ENCODE measurements around the gene ALG9. TPM values are rescaled to one million over a fixed set of nuclear protein-coding genes. Genes with fewer than 3 reads are reported as not detected.

Gene ALG9
- polyA plus RNA-seq, 1 donor from 2014 or later, result 92.1 TPM

- H3K36me3 ChIP-seq (ENCODE audit: insufficient read depth, low read length), result no peaks in the 10 kb centered on the region
- H3F3A ChIP-seq (ENCODE audit: insufficient read depth, low read length, poor library complexity, severe bottlenecking), result no peaks in the 10 kb centered on the region
- no peaks in the 10 kb centered on the region for H3K9me3 ChIP-seq (ENCODE audit: low read length)
- no peak overlapping the region for H3K4me3 ChIP-seq (ENCODE audit: low read length)
- H3K9me2 ChIP-seq (ENCODE audit: insufficient read depth, low read length), result no peaks in the 10 kb centered on the region
- no peaks in the 10 kb centered on the region for H3K27me3 ChIP-seq (ENCODE audit: insufficient read depth, low read depth, low read length)
- no peak overlapping the region for H3K27ac ChIP-seq (ENCODE audit: low read length)
- H3K79me2 ChIP-seq (replicated peaks; ENCODE audit: insufficient read depth, low read length), result no peaks in the 10 kb centered on the region
- H3K4me2 ChIP-seq (ENCODE audit: low read length), result no peak overlapping the region
- H2AFZ ChIP-seq (ENCODE audit: low read depth, low read length), result no peak overlapping the region
- H4K20me1 ChIP-seq (ENCODE audit: insufficient read depth), result no peaks in the 10 kb centered on the region
- TF ChIP-seq, protein P1, sequence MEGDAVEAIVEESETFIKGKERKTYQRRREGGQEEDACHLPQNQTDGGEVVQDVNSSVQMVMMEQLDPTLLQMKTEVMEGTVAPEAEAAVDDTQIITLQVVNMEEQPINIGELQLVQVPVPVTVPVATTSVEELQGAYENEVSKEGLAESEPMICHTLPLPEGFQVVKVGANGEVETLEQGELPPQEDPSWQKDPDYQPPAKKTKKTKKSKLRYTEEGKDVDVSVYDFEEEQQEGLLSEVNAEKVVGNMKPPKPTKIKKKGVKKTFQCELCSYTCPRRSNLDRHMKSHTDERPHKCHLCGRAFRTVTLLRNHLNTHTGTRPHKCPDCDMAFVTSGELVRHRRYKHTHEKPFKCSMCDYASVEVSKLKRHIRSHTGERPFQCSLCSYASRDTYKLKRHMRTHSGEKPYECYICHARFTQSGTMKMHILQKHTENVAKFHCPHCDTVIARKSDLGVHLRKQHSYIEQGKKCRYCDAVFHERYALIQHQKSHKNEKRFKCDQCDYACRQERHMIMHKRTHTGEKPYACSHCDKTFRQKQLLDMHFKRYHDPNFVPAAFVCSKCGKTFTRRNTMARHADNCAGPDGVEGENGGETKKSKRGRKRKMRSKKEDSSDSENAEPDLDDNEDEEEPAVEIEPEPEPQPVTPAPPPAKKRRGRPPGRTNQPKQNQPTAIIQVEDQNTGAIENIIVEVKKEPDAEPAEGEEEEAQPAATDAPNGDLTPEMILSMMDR (IDR thresholded peaks at IDR 0.05; ENCODE audit: poor library complexity, severe bottlenecking), result no peak
- TF ChIP-seq EZH2 (IDR thresholded peaks at IDR 0.05; ENCODE audit: borderline replicate concordance, insufficient read depth, low read length, poor library complexity, severe bottlenecking), result no peak
- no peak for TF ChIP-seq TAF1 (IDR thresholded peaks at IDR 0.05; ENCODE audit: low read depth)
- no peak for TF ChIP-seq MXI1 (conservative IDR thresholded peaks at IDR 0.05; ENCODE audit: poor library complexity, severe bottlenecking)
- TF ChIP-seq POLR2AphosphoS5 (IDR thresholded peaks at IDR 0.05), result no peak
- TF ChIP-seq SMC3 (conservative IDR thresholded peaks at IDR 0.05; ENCODE audit: poor library complexity), result no peak
- no peak for TF ChIP-seq EP300 (conservative IDR thresholded peaks at IDR 0.05; ENCODE audit: poor library complexity, severe bottlenecking)
- TF ChIP-seq RAD21 (conservative IDR thresholded peaks at IDR 0.05), result no peak
- no peak for TF ChIP-seq REST (IDR thresholded peaks at IDR 0.05; ENCODE audit: borderline replicate concordance)
- no peak overlapping the region for H3K9ac ChIP-seq (ENCODE audit: low read length)
These were observed 42.6 kb upstream of the ALG9 start for GRCh38 chr11:111913997-111914396.

DNA sequence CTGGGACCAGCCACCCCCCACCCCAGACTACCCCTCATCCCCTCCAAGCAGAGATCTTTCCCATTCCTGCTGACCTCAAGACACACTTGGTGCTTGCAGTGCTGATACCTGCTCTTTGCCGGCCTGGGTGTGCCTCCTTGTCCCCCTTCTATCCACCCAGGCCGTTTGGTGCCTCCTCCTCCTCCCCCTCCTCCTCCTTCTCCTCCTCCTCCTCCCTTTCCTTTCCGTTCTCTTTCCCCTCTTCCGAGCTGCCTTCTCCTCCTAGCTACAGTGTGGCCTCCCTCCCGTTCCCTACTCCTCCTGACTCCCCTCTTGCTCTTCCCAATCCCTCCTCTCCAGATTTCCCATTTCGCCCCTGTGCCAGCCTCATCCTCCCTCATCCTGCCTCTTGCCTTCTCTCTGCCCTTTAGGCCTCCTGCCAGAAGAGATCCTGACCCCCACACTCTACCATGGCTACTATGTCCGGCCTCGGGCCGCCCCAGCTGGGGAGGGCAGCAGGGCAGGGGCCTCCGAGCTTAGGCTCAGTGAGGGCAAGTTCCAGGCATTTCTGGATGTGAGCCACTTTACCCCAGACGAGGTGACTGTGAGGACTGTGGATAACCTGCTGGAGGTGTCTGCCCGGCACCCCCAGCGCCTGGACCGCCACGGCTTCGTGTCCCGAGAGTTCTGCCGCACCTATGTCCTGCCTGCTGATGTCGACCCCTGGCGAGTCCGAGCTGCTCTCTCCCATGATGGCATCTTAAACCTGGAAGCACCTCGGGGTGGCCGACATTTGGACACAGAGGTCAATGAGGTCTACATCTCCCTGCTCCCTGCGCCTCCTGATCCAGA is 41.9 kb upstream of the ALG9 start:
- Histone ChIP-seq H3K27ac (ENCODE audit: low read length) (no peak overlapping the region), H3K9ac (ENCODE audit: low read length) (no peak overlapping the region), H3K4me2 (ENCODE audit: low read length) (no peak overlapping the region), H3K27me3 (ENCODE audit: insufficient read depth, low read depth, low read length) (no peaks in the 10 kb centered on the region), H3K4me3 (ENCODE audit: low read length) (no peak overlapping the region), H3K9me3 (ENCODE audit: low read length) (no peaks in the 10 kb centered on the region), H2AFZ (ENCODE audit: low read depth, low read length) (no peak overlapping the region), H3K9me2 (ENCODE audit: insufficient read depth, low read length) (no peaks in the 10 kb centered on the region), H3K36me3 (ENCODE audit: insufficient read depth, low read length) (no peaks in the 10 kb centered on the region), H4K20me1 (ENCODE audit: insufficient read depth) (no peaks in the 10 kb centered on the region), H3F3A (ENCODE audit: insufficient read depth, low read length, poor library complexity, severe bottlenecking) (no peaks in the 10 kb centered on the region), H3K79me2 (replicated peaks; ENCODE audit: insufficient read depth, low read length) (no peaks in the 10 kb centered on the region)
- TF ChIP-seq EZH2 (IDR thresholded peaks at IDR 0.05; ENCODE audit: borderline replicate concordance, insufficient read depth, low read length, poor library complexity, severe bottlenecking) (no peak), SMC3 (conservative IDR thresholded peaks at IDR 0.05; ENCODE audit: poor library complexity) (no peak), POLR2AphosphoS5 (IDR thresholded peaks at IDR 0.05) (no peak), REST (IDR thresholded peaks at IDR 0.05; ENCODE audit: borderline replicate concordance) (no peak)
- TF ChIP-seq, protein P1 (IDR thresholded peaks at IDR 0.05; ENCODE audit: poor library complexity, severe bottlenecking), result no peak

All from neural cell (in vitro differentiated cells).